Spinal cord (tissue), 10 donors: ENCODE measurements around the gene MAGEC3. TPM values are rescaled to one million over a fixed set of nuclear protein-coding genes. Genes with fewer than 3 reads are reported as not detected.
A peak's percentile ranks its signal among the peaks of the same experiment; 100 is the strongest.
"Not testable (repeated sequence)": the region's sequence is repeated elsewhere in the genome, so short reads cannot be mapped to it uniquely, and the experiment has no call there.

Experiments used
- DNase-seq, 6 donors: peaks; one replicate each; pipeline versions ENCODE4 v3.0.0 to v3.0.0-alpha.2; 2013 to 2015; ENCODE audit warnings: low spot score in 6 of 6, low read depth in 4 of 6
- H3K27ac ChIP-seq: one replicate; pipeline ENCODE4 v1.5.1; 2013; ENCODE audit warnings: low read depth, low read length, control low read depth
- H3K27me3 ChIP-seq: one replicate; pipeline ENCODE4 v1.6.1; 2013; ENCODE audit warnings: low read length; ENCODE audit not compliant: control insufficient read depth, insufficient read depth
- H3K36me3 ChIP-seq: one replicate; pipeline ENCODE4 v1.6.1; 2013; ENCODE audit warnings: low read length; ENCODE audit not compliant: control insufficient read depth, insufficient read depth
- H3K4me1 ChIP-seq: one replicate; pipeline ENCODE4 v1.6.1; 2013; ENCODE audit warnings: low read length; ENCODE audit not compliant: control insufficient read depth, insufficient read depth
- H3K4me3 ChIP-seq: one replicate; pipeline ENCODE4 v1.5.1; 2013; ENCODE audit warnings: low read depth, low read length, control low read depth
- H3K9me3 ChIP-seq: one replicate; pipeline ENCODE4 v1.6.1; 2013; ENCODE audit warnings: low read length; ENCODE audit not compliant: control insufficient read depth, insufficient read depth
- WGBS: methylation state at CpG from one replicate; pipeline ENCODE4 v1.1.5; 2013; ENCODE audit warnings: missing lambda C conversion rate; ENCODE audit not compliant: insufficient coverage; 5-methylcytosine and 5-hydroxymethylcytosine counted together
- long read RNA-seq, 4 donors: transcript quantifications; one replicate each; lab custom pipeline, GENCODE V29; 2026
- polyA plus RNA-seq, 2 donors: library from polyadenylated mRNA; unstranded; fragments of 120-200 nt; gene quantifications; one replicate each; pipeline ENCODE4 v1.2.1, GENCODE V29; 2013; ENCODE audit not compliant: insufficient read length in 2 of 2
- total RNA-seq, 2 donors: library from RNA; depleted of rRNA in 1 of 2; stranded (reverse); fragments of 120-200 nt in 1 of 2; fragments of >200 nt in 1 of 2; gene quantifications; one replicate each; pipeline versions ENCODE4 v1.2.3 to v1.2.4, GENCODE V29; 2013 to 2014
- donor health status: healthy.

MAGEC3 gene
- total RNA-seq (under 1 TPM in 1 of 2 donors, not detected in 1; 0.20 TPM), polyA plus RNA-seq (1 to 10 TPM in 1 of 2 donors, not detected in 1; 2.5 TPM)
- long read RNA-seq, donor 1: 0 reads
- long read RNA-seq, donor 2: 0 reads
- long read RNA-seq, donor 3: 0 reads
- long read RNA-seq, donor 4: 0 reads

DNA sequence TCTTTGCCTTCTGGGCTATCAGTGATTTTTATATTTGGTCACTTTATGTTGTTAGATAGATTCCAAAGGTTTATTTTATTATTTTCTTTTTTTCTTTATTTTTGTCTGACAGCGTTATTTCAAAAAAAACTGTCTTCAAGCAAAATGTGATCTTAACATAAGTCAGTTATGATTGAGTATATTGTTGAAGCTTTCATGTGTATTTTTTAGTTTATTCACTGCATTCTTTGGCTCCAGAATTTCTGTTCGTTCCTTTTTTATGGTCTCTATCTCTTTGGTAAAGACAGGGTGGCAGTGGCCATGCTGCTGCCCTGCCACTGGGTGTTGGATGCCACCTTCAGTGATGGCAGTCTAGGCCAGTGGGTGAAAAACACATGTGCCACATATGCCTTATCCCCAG lies at the start of gene MAGEC3:
Gene MAGEC3 (plus strand): TSS at position 301 of the 400 bp plus-strand sequence. CDS start 0 bp downstream, at position 301.
- no CpG with 5 or more reads among the region's 2 CpGs for WGBS
- Histone ChIP-seq H3K27me3 (no peaks in the 10 kb centered on the region), H3K36me3 (no peaks in the 10 kb centered on the region), H3K4me1 (no peaks in the 10 kb centered on the region), H3K9me3 (no peaks in the 10 kb centered on the region), H3K27ac (no peak within 1 kb of the TSS), H3K4me3 (no peak within 1 kb of the TSS)
- no peak for DNase-seq

GRCh38 chrX:141791856-141792255 lies 46.3 kb upstream of the MAGEC3 start:
- Histone ChIP-seq H3K27me3 (no peaks in the 10 kb centered on the region), H3K4me3 (no peak overlapping the region), H3K9me3 (no peaks in the 10 kb centered on the region), H3K36me3 (no peaks in the 10 kb centered on the region), H3K4me1 (no peaks in the 10 kb centered on the region), H3K27ac (no peak overlapping the region)
- WGBS: no CpG with 5 or more reads among the region's 2 CpGs
- DNase-seq: peak in 1 of 6 donors; percentile 3

DNA sequence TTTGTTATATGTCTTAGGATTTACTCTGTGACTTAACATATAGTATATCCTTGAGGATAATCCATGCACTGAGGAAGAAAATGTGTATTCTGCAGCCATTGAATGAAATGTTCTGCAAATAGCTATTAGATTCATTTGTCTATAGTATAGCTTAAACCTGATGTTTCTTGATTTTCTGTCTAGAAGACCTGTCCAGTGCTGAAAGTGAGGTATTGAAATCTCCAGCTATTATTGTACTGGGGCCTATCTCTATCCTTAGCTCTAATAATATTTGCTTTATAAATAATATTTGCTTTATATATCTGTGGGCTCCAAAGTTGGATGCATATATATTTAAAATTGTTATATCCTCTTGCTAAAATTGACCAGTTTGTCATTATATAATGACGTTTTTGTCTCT lies 26.7 kb upstream of the MAGEC3 start:
- DNase-seq: no peak
- no peaks in the 10 kb centered on the region for H3K36me3 ChIP-seq
- WGBS: no CpG with 5 or more reads among the region's 1 CpG
- H3K4me3 ChIP-seq: no peak overlapping the region
- H3K27me3 ChIP-seq: no peaks in the 10 kb centered on the region
- H3K27ac ChIP-seq: no peak overlapping the region
- no peaks in the 10 kb centered on the region for H3K4me1 ChIP-seq
- H3K9me3 ChIP-seq: no peaks in the 10 kb centered on the region

DNA sequence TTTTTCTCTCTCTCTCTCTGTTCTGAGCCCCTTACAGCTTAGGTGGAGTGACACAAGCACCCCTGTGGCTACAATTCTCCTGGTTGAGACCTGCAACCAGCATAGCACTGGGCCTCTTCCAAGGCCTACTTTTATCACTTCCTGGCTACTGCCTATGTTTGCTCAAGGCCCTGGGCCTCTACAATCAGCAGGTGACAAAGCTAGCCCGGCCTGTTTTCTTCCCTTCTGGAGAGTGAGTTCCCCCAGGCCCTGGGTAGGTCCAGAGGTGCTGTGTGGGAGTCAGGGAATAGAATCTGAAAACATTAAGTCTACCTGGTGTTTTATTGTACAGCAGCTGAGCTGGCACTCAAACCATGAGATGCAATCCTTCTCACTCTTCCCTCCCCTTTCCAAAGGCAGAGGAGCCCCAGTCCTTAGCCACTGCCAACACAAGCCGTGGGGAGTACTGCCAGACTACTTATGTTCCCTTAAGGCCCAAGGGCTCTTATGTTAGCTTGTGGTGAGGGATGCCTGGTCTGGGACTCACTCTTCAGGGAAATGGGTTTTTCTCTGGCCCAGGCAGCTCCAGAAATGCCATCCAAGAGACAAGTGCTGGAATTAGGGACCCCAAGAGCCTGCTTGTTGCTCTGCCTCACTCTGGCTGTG lies 23.8 kb upstream of the MAGEC3 start:
- Histone ChIP-seq H3K36me3 (no peaks in the 10 kb centered on the region), H3K4me3 (no peak overlapping the region), H3K27ac (no peak overlapping the region), H3K9me3 (no peaks in the 10 kb centered on the region), H3K27me3 (no peaks in the 10 kb centered on the region), H3K4me1 (no peaks in the 10 kb centered on the region)
- 60% methylated on average over 1 of the region's 2 CpGs for WGBS
- no peak for DNase-seq

DNA sequence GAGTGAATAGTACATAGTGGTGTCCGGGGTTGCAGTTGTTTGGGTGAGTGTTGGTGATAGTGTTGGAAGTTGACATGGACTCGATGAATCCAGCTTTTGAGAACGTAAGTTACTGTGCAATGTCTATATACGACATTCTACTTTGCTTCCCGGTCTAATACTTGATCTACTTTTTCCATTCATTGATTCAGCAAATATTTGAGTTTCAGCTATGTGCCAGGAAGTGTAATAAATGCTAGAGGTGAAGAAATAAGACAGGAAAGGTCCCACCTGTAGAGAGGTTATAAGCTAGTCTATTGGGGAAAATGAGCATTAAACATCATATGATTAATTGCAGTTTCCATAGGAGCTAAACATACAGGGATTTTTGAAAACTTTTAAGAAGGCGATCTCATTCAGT lies 22.2 kb upstream of the MAGEC3 start:
- H3K27ac ChIP-seq: no peak overlapping the region
- DNase-seq: no peak
- no peak overlapping the region for H3K4me3 ChIP-seq
- no peaks in the 10 kb centered on the region for H3K36me3 ChIP-seq
- H3K4me1 ChIP-seq: no peaks in the 10 kb centered on the region
- H3K27me3 ChIP-seq: no peaks in the 10 kb centered on the region
- H3K9me3 ChIP-seq: no peaks in the 10 kb centered on the region
- WGBS: no CpG with 5 or more reads among the region's 6 CpGs

DNA sequence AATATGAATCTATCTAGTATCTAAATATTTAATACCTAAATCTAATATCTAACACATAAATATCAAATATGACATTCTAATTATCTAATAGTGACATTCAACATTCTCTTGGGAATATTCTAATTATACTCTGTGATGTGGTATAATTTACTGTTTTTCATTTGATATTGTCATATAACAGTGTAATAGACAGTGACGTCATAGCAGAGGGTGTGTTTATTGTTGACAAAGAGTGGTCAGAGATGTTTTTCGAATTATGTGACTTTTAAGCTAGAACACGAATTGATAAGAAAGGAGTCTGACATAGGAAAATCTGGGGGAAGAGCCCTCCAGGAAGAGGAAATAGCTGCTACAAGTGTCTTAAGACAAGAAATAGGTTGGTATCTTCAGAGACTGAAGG lies 5.9 kb upstream of the MAGEC3 start:
- Histone ChIP-seq H3K9me3 (no peaks in the 10 kb centered on the region), H3K4me1 (no peaks in the 10 kb centered on the region), H3K36me3 (no peaks in the 10 kb centered on the region), H3K27ac (no peak overlapping the region), H3K4me3 (no peak overlapping the region), H3K27me3 (no peaks in the 10 kb centered on the region)
- DNase-seq: no peak
- WGBS: 70% methylated on average over 3 of the region's 3 CpGs

DNA sequence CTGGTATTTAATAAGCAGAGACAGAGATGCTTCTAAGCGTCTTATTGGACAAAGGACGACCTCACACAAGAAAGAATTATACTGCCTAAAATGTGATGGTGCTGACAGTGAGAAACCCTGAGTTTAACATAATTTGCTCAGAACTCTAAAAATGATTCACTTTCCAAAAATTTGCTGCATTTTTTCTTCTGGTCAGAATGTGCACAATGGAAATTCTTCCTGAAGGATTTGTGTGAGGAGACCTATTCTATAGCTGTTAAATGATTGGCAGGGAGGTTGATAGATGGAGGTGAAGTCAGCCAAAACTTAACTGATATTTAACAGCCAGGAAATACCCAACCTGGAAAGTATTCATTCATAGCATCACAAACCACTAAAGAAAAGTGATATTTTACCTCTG lies 1.7 kb downstream of the MAGEC3 start:
- no peaks in the 10 kb centered on the region for H3K4me1 ChIP-seq
- no peak overlapping the region for H3K27ac ChIP-seq
- no peaks in the 10 kb centered on the region for H3K9me3 ChIP-seq
- H3K27me3 ChIP-seq: no peaks in the 10 kb centered on the region
- no peak for DNase-seq
- no peak overlapping the region for H3K4me3 ChIP-seq
- no CpG with 5 or more reads among the region's 2 CpGs for WGBS
- no peaks in the 10 kb centered on the region for H3K36me3 ChIP-seq

GRCh38 chrX:141857479-141857878 lies 19.4 kb downstream of the MAGEC3 start:
- no peak overlapping the region for H3K4me3 ChIP-seq
- no peak overlapping the region for H3K27ac ChIP-seq
- no peaks in the 10 kb centered on the region for H3K27me3 ChIP-seq
- 39% methylated on average over 2 of the region's 3 CpGs for WGBS
- H3K9me3 ChIP-seq: no peaks in the 10 kb centered on the region
- no peak for DNase-seq
- H3K36me3 ChIP-seq: no peaks in the 10 kb centered on the region
- no peaks in the 10 kb centered on the region for H3K4me1 ChIP-seq

DNA sequence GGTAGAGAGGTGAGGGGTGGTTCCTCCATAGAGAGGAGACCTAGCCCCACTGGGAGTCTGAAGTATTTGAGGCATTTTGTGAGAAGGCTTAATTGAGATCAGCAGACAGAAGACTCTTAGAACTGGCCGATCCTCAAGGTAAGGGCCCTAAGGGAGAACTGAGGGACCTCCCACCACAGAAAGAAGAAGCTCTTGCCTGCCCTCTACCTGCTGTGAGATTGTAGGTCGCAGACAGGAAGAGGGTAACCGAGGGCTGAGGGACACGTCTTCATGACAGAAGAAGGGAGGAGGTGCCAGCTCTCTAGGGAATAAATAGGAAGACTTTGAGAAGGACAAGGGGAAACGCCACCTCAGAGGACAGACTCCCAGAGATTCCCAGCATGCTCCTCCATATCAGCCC lies 41.5 kb downstream of the MAGEC3 start:
- Histone ChIP-seq H3K4me3 (no peak overlapping the region), H3K27ac (no peak overlapping the region), H3K27me3 (no peaks in the 10 kb centered on the region), H3K9me3 (no peaks in the 10 kb centered on the region), H3K36me3 (no peaks in the 10 kb centered on the region), H3K4me1 (no peaks in the 10 kb centered on the region)
- no peak for DNase-seq
- no CpG with 5 or more reads among the region's 5 CpGs for WGBS

- not testable (repeated sequence) for H3K36me3 ChIP-seq, H3K27ac ChIP-seq, H3K4me1 ChIP-seq, H3K9me3 ChIP-seq, H3K27me3 ChIP-seq, H3K4me3 ChIP-seq, DNase-seq
- 62% methylated on average over 5 of the region's 5 CpGs for WGBS
Measured at GRCh38 chrX:141888811-141889210, 50.7 kb downstream of the MAGEC3 start.
